ENCODE results near the gene FBXO42. TPM values are rescaled to one million over a fixed set of nuclear protein-coding genes. Genes with fewer than 3 reads are reported as not detected.

Gene FBXO42
- total and polyA plus RNA-seq, 9 of the 15 experiments (the other 6 are each of a cell fraction or from before 2014, with no cell fraction given): 7.2 to 24.8 (median 17.4) TPM

DNA sequence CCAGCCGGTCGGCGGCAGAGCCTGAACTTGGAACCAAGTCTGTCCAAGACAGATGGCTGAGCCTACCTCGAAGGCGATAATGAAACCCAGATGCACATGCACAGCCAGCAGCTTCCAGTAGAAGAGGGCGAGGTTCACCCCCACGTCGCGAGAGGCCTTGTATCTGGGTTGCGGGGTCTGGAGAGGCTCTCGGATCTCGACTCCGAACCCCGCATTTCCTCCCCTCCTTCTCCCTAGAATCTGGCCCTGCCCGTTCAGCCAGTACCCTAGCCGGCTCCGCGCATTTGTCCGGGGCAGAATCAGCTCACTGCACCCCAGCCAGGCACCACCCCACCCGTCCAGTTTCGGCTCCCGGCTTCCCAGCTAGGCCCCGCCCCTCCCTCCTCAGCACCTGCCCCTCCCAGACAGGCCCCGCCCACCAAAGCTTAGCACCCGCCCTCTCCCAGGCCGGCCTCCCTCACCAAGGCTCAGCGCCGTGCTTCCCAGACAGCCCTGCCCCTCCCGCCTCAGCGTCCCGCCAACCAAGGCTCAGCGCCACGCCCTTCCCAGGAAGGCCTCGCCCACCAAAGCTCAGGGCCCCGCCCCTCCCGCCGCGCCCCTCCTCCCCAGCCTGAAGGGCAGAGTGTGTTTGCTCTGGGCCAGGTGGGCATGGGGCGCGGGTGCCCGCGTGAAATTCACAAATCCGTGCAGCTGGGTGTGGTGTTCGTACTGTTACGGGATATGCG lies 135.1 kb downstream of the FBXO42 start (continued):
- TF ChIP-seq TEAD4 (IDR thresholded peaks at IDR 0.05; ENCODE audit: low read length) (0 out of 2 replicates have a peak, but pooled peaks have one; percentile 8), TEAD4 (CRISPR knock-in tag; IDR thresholded peaks at IDR 0.05; ENCODE audit: borderline replicate concordance) (no peak), TOE1 (IDR thresholded peaks at IDR 0.05; ENCODE audit: borderline replicate concordance) (0 out of 2 replicates have a peak, but pooled peaks have one; percentile 73), TOE1 (CRISPR knock-in tag; IDR thresholded peaks at IDR 0.05; ENCODE audit: borderline replicate concordance, low read depth) (no peak), SRF (CRISPR knock-in tag; IDR thresholded peaks at IDR 0.05) (peak in 1 of 2 experiments; percentile 64; a peak in 1 of 4 replicates), HDAC2 (IDR thresholded peaks at IDR 0.05) (peak; percentile 41; the same call in 1 of the 2 replicates), CXXC5 (CRISPR knock-in tag; IDR thresholded peaks at IDR 0.05) (peak; percentile 22; the same call in 1 of the 2 replicates), CBX3 (IDR thresholded peaks at IDR 0.05; ENCODE audit: borderline replicate concordance in 1 of 2, low read length in 2 of 2) (peak in 1 of 2 experiments; percentile 87; a peak in 1 of 3 replicates), FOXP1 (CRISPR knock-in tag; IDR thresholded peaks at IDR 0.05) (0 out of 2 replicates have a peak, but pooled peaks have one; percentile 62), CBFA2T2 (conservative IDR thresholded peaks at IDR 0.05) (no peak), HNRNPL (IDR thresholded peaks at IDR 0.05; ENCODE audit: low read depth, low read length) (peak; percentile 65; the same call in 1 of the 2 replicates), PCBP1 (IDR thresholded peaks at IDR 0.05; ENCODE audit: low read depth, low read length, poor library complexity, severe bottlenecking) (peak; percentile 39)
- TF ChIP-seq, protein P1, sequence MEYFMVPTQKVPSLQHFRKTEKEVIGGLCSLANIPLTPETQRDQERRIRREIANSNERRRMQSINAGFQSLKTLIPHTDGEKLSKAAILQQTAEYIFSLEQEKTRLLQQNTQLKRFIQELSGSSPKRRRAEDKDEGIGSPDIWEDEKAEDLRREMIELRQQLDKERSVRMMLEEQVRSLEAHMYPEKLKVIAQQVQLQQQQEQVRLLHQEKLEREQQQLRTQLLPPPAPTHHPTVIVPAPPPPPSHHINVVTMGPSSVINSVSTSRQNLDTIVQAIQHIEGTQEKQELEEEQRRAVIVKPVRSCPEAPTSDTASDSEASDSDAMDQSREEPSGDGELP (CRISPR knock-in tag; IDR thresholded peaks at IDR 0.05; ENCODE audit: borderline replicate concordance): peak; percentile 67
- TF ChIP-seq, protein P2, sequence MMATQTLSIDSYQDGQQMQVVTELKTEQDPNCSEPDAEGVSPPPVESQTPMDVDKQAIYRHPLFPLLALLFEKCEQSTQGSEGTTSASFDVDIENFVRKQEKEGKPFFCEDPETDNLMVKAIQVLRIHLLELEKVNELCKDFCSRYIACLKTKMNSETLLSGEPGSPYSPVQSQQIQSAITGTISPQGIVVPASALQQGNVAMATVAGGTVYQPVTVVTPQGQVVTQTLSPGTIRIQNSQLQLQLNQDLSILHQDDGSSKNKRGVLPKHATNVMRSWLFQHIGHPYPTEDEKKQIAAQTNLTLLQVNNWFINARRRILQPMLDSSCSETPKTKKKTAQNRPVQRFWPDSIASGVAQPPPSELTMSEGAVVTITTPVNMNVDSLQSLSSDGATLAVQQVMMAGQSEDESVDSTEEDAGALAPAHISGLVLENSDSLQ (IDR thresholded peaks at IDR 0.05): peak; percentile 72
- TF ChIP-seq, protein P3, sequence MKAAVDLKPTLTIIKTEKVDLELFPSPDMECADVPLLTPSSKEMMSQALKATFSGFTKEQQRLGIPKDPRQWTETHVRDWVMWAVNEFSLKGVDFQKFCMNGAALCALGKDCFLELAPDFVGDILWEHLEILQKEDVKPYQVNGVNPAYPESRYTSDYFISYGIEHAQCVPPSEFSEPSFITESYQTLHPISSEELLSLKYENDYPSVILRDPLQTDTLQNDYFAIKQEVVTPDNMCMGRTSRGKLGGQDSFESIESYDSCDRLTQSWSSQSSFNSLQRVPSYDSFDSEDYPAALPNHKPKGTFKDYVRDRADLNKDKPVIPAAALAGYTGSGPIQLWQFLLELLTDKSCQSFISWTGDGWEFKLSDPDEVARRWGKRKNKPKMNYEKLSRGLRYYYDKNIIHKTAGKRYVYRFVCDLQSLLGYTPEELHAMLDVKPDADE (conservative IDR thresholded peaks at IDR 0.05; ENCODE audit: control insufficient read depth, low read depth, low read length): 0 out of 2 replicates have a peak, but pooled peaks have one; percentile 55
- TF ChIP-seq, protein P4, sequence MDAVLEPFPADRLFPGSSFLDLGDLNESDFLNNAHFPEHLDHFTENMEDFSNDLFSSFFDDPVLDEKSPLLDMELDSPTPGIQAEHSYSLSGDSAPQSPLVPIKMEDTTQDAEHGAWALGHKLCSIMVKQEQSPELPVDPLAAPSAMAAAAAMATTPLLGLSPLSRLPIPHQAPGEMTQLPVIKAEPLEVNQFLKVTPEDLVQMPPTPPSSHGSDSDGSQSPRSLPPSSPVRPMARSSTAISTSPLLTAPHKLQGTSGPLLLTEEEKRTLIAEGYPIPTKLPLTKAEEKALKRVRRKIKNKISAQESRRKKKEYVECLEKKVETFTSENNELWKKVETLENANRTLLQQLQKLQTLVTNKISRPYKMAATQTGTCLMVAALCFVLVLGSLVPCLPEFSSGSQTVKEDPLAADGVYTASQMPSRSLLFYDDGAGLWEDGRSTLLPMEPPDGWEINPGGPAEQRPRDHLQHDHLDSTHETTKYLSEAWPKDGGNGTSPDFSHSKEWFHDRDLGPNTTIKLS (IDR thresholded peaks at IDR 0.05; ENCODE audit: borderline replicate concordance, low read depth): peak; percentile 37; the same call in 1 of the 2 replicates
- TF ChIP-seq, protein P5, sequence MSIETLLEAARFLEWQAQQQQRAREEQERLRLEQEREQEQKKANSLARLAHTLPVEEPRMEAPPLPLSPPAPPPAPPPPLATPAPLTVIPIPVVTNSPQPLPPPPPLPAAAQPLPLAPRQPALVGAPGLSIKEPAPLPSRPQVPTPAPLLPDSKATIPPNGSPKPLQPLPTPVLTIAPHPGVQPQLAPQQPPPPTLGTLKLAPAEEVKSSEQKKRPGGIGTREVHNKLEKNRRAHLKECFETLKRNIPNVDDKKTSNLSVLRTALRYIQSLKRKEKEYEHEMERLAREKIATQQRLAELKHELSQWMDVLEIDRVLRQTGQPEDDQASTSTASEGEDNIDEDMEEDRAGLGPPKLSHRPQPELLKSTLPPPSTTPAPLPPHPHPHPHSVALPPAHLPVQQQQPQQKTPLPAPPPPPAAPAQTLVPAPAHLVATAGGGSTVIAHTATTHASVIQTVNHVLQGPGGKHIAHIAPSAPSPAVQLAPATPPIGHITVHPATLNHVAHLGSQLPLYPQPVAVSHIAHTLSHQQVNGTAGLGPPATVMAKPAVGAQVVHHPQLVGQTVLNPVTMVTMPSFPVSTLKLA (conservative IDR thresholded peaks at IDR 0.05): peak in 1 of 2 experiments; percentile 63; a peak in 2 of 4 replicates
- TF ChIP-seq, protein P6, sequence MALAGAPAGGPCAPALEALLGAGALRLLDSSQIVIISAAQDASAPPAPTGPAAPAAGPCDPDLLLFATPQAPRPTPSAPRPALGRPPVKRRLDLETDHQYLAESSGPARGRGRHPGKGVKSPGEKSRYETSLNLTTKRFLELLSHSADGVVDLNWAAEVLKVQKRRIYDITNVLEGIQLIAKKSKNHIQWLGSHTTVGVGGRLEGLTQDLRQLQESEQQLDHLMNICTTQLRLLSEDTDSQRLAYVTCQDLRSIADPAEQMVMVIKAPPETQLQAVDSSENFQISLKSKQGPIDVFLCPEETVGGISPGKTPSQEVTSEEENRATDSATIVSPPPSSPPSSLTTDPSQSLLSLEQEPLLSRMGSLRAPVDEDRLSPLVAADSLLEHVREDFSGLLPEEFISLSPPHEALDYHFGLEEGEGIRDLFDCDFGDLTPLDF (CRISPR knock-in tag; IDR thresholded peaks at IDR 0.05): peak; percentile 83

Measured in K562 (cell line).